CD14-positive monocyte (primary cell): Measurements from ENCODE around the gene RAPGEF1. TPM values are rescaled to one million over a fixed set of nuclear protein-coding genes. Genes with fewer than 3 reads are reported as not detected.
"Not testable (repeated sequence)": the region's sequence is repeated elsewhere in the genome, so short reads cannot be mapped to it uniquely, and the experiment has no call there.

Experiments used
- DNase-seq, 3 donors: peaks; one replicate each; pipeline ENCODE4 v3.0.0-alpha.2; 2011 to 2022
- H2AFZ ChIP-seq: 2 replicates; pipeline ENCODE4 v1.6.0; 2012; ENCODE audit warnings: mild to moderate bottlenecking, low read depth, low read length, inconsistent platforms; ENCODE audit not compliant: insufficient read depth, poor library complexity, severe bottlenecking
- H3K27ac ChIP-seq, 2 donors: 1 replicate in 1 of 2; 2 replicates in 1 of 2; pipeline ENCODE4 v1.5.1; 2012 to 2013; ENCODE audit warnings: low read length in 2 of 2, control low read depth in 1 of 2, inconsistent platforms in 1 of 2, low read depth in 1 of 2, mild to moderate bottlenecking in 1 of 2
- H3K27me3 ChIP-seq, 2 donors: one replicate each; pipeline versions ENCODE4 v1.6.0 to v1.6.1; 2011 to 2013; ENCODE audit warnings: low read length in 2 of 2; ENCODE audit not compliant: control insufficient read depth in 2 of 2, insufficient read depth in 2 of 2
- H3K36me3 ChIP-seq, 2 donors: replicated peaks in 1 of 2; 1 replicate in 1 of 2; 2 replicates in 1 of 2; pipeline versions ENCODE4 v1.5.1 to v1.6.1; 2012 to 2013; ENCODE audit warnings: low read length in 2 of 2, control low read depth in 1 of 2, inconsistent platforms in 1 of 2, mild to moderate bottlenecking in 1 of 2; ENCODE audit not compliant: insufficient read depth in 2 of 2, control insufficient read depth in 1 of 2
- H3K4me1 ChIP-seq, 2 donors: 1 replicate in 1 of 2; 2 replicates in 1 of 2; pipeline versions ENCODE4 v1.5.1 to v1.6.1; 2012 to 2013; ENCODE audit warnings: low read length in 2 of 2, control low read depth in 1 of 2, inconsistent platforms in 1 of 2, mild to moderate bottlenecking in 1 of 2, moderate library complexity in 1 of 2; ENCODE audit not compliant: insufficient read depth in 2 of 2, control insufficient read depth in 1 of 2
- H3K4me2 ChIP-seq: replicated peaks from 2 replicates; pipeline ENCODE3; 2012; ENCODE audit warnings: low read length, moderate library complexity, mild to moderate bottlenecking; ENCODE audit not compliant: poor library complexity, severe bottlenecking; ENCODE audit errors: extremely low read depth
- H3K4me3 ChIP-seq, 3 experiments: fragments of 200-600 bp in 1 of 3; sonication (generic) in 1 of 3; replicated peaks in 1 of 3; 1 replicate in 2 of 3; 2 replicates in 1 of 3; pipeline ENCODE4 v1.5.1; 2011 to 2013; ENCODE audit warnings: low read length in 3 of 3, mild to moderate bottlenecking in 3 of 3, control low read depth in 2 of 3, low read depth in 2 of 3, inconsistent platforms in 1 of 3, moderate library complexity in 1 of 3
- H3K79me2 ChIP-seq: 2 replicates; pipeline ENCODE4 v1.6.0; 2012; ENCODE audit warnings: mild to moderate bottlenecking, control low read depth, inconsistent platforms, low read length, moderate library complexity; ENCODE audit not compliant: insufficient read depth
- H3K9ac ChIP-seq: 2 replicates; pipeline ENCODE4 v1.6.0; 2017; ENCODE audit warnings: low read length, mild to moderate bottlenecking; ENCODE audit not compliant: insufficient read depth, poor library complexity, severe bottlenecking
- H3K9me3 ChIP-seq, 2 donors: replicated peaks in 1 of 2; 1 replicate in 1 of 2; 2 replicates in 1 of 2; pipeline versions ENCODE4 v1.5.1 to v1.6.1; 2012 to 2013; ENCODE audit warnings: low read length in 2 of 2, control low read depth in 1 of 2; ENCODE audit not compliant: control insufficient read depth in 1 of 2, insufficient read depth in 1 of 2
- H4K20me1 ChIP-seq: 2 replicates; pipeline ENCODE4 v1.6.0; 2012; ENCODE audit warnings: mild to moderate bottlenecking, low read length, control low read depth, moderate library complexity; ENCODE audit not compliant: insufficient read depth
- H3K27ac Mint-ChIP-seq, 7 donors: one replicate each; pipeline ENCODE4 v1.8.0; 2020; ENCODE audit warnings: mild to moderate bottlenecking in 7 of 7, mixed read lengths in 7 of 7, moderate library complexity in 6 of 7, inconsistent platforms in 2 of 7
- H3K27me3 Mint-ChIP-seq, 3 donors: one replicate each; pipeline ENCODE4 v1.8.0; 2021 to 2022; ENCODE audit warnings: low read depth in 3 of 3, mild to moderate bottlenecking in 3 of 3, mixed read lengths in 3 of 3, moderate library complexity in 3 of 3, inconsistent platforms in 1 of 3
- H3K36me3 Mint-ChIP-seq, 2 donors: one replicate each; pipeline ENCODE4 v1.8.0; 2020; ENCODE audit warnings: mixed read lengths in 2 of 2, inconsistent platforms in 1 of 2, mild to moderate bottlenecking in 1 of 2
- H3K4me1 Mint-ChIP-seq: one replicate; pipeline ENCODE4 v1.8.0; 2020; ENCODE audit warnings: mild to moderate bottlenecking, mixed read lengths
- H3K4me3 Mint-ChIP-seq, 2 donors: one replicate each; pipeline ENCODE4 v1.8.0; 2020; ENCODE audit warnings: mild to moderate bottlenecking in 2 of 2, mixed read lengths in 2 of 2, moderate library complexity in 1 of 2
- H3K9me3 Mint-ChIP-seq, 7 donors: one replicate each; pipeline ENCODE4 v1.8.0; 2020 to 2022; ENCODE audit warnings: mixed read lengths in 7 of 7, mild to moderate bottlenecking in 6 of 7, moderate library complexity in 6 of 7, inconsistent platforms in 2 of 7
- CTCF ChIP-seq: fragments of 200-600 bp; IDR thresholded peaks from one replicate; pipeline ENCODE4 v1.8.0; 2022; ENCODE audit warnings: antibody characterized with exemption, mild to moderate bottlenecking
- WGBS: methylation state at CpG from one replicate; pipeline ENCODE4 v1.1.5; 2013; ENCODE audit warnings: missing lambda C conversion rate; ENCODE audit not compliant: insufficient coverage; 5-methylcytosine and 5-hydroxymethylcytosine counted together
- intact Hi-C, 2 donors: fragments of 100-400 bp; cut with micrococcal nuclease; formaldehyde crosslinking; loops; one replicate each; pipeline versions ENCODE4 v1.15.0 to v1.15.1; 2023
- polyA plus RNA-seq, 3 donors: library from polyadenylated mRNA; depleted of rRNA in 1 of 3; unstranded in 2 of 3; stranded (reverse) in 1 of 3; fragments of 300-500 nt in 2 of 3; fragments of >200 nt in 1 of 3; fragmentation: Illumina TruSeq in 2 of 3; gene quantifications; 1 replicate in 2 of 3; 2 replicates in 1 of 3; pipeline ENCODE4 v1.2.3, GENCODE V29; 2012 to 2021

RAPGEF1 gene
- polyA plus RNA-seq, 3 donors = 1.7 to 71.7 (median 3.0) TPM

- peak overlapping the region in 3 of 7 donors; percentile 12 to 44 (median 24) for H3K27ac Mint-ChIP-seq
- peaks cover 4% of the 10 kb centered on the region for H4K20me1 ChIP-seq
- no peaks in the 10 kb centered on the region for H3K9me3 Mint-ChIP-seq
- WGBS = 82% methylated on average over 5 of the region's 5 CpGs
- no peak overlapping the region for H3K4me2 ChIP-seq
- no peak overlapping the region for H3K4me3 Mint-ChIP-seq
- no peaks in the 10 kb centered on the region for H3K36me3 ChIP-seq
- peaks cover 17 to 32% of the 10 kb centered on the region in 2 donors for H3K4me1 ChIP-seq
- no peaks in the 10 kb centered on the region for H3K27me3 ChIP-seq
- no peak overlapping the region for H3K27ac ChIP-seq
- H3K9ac ChIP-seq = no peak overlapping the region
- H3K4me3 ChIP-seq = no peak overlapping the region
- H3K9me3 ChIP-seq = no peaks in the 10 kb centered on the region
- no peak overlapping the region for H2AFZ ChIP-seq
- H3K36me3 Mint-ChIP-seq = peaks cover 30 to 51% of the 10 kb centered on the region in 2 donors
- H3K4me1 Mint-ChIP-seq = peaks cover 45% of the 10 kb centered on the region
- intact Hi-C loops = no loop called here
- TF ChIP-seq CTCF = no peak
- no peak for DNase-seq
- H3K79me2 ChIP-seq = peaks cover 96% of the 10 kb centered on the region
- peaks cover 0 to 1% (median 0%) of the 10 kb centered on the region in 3 donors for H3K27me3 Mint-ChIP-seq
Observed at GRCh38 chr9:131663288-131663687, 76.6 kb downstream of the RAPGEF1 start.

GRCh38 chr9:131662289-131662621, 77.6 kb downstream of the RAPGEF1 start:
- not testable (repeated sequence) for H3K4me3 Mint-ChIP-seq, H3K4me2 ChIP-seq

More at GRCh38 chr9:131662289-131662621, 77.6 kb downstream of the RAPGEF1 start:
- Histone ChIP-seq H3K4me1 (peaks cover 24 to 36% of the 10 kb centered on the region in 2 donors), H3K79me2 (peaks cover 96% of the 10 kb centered on the region)
- Mint-ChIP-seq H3K36me3 (peaks cover 33 to 54% of the 10 kb centered on the region in 2 donors), H3K27ac (peak overlapping the region in 3 of 7 donors; percentile 14 to 86 (median 66)), H3K4me1 (peaks cover 47% of the 10 kb centered on the region)
- H3K9ac ChIP-seq, H3K27ac ChIP-seq, H3K9me3 ChIP-seq, H4K20me1 ChIP-seq, H3K4me3 ChIP-seq, H3K36me3 ChIP-seq, H3K9me3 Mint-ChIP-seq, H2AFZ ChIP-seq, DNase-seq, H3K27me3 ChIP-seq, intact Hi-C loops, H3K27me3 Mint-ChIP-seq: not testable (repeated sequence)
- WGBS = 100% methylated on average over 2 of the region's 4 CpGs
